Measurements from ENCODE around the gene CRISPLD2. TPM values are rescaled to one million over a fixed set of nuclear protein-coding genes. Genes with fewer than 3 reads are reported as not detected.

The CRISPLD2 gene
- polyA plus RNA-seq, 1 donor from 2014 or later, result 0.06 TPM

- H3K4me2 ChIP-seq (ENCODE audit: low read length), result no peak overlapping the region
- H4K20me1 ChIP-seq (ENCODE audit: insufficient read depth), result no peaks in the 10 kb centered on the region
- no peaks in the 10 kb centered on the region for H3K9me2 ChIP-seq (ENCODE audit: insufficient read depth, low read length)
- no peak overlapping the region for H2AFZ ChIP-seq (ENCODE audit: low read depth, low read length)
- H3K36me3 ChIP-seq (ENCODE audit: insufficient read depth, low read length), result no peaks in the 10 kb centered on the region
- H3F3A ChIP-seq (ENCODE audit: insufficient read depth, low read length, poor library complexity, severe bottlenecking), result no peaks in the 10 kb centered on the region
- H3K9me3 ChIP-seq (ENCODE audit: low read length), result no peaks in the 10 kb centered on the region
- TF ChIP-seq RAD21 (conservative IDR thresholded peaks at IDR 0.05) (no peak), CTCF (IDR thresholded peaks at IDR 0.05; ENCODE audit: poor library complexity, severe bottlenecking) (no peak), EZH2 (IDR thresholded peaks at IDR 0.05; ENCODE audit: borderline replicate concordance, insufficient read depth, low read length, poor library complexity, severe bottlenecking) (no peak), SMC3 (conservative IDR thresholded peaks at IDR 0.05; ENCODE audit: poor library complexity) (no peak), REST (IDR thresholded peaks at IDR 0.05; ENCODE audit: borderline replicate concordance) (no peak), POLR2AphosphoS5 (IDR thresholded peaks at IDR 0.05) (no peak), TAF1 (IDR thresholded peaks at IDR 0.05; ENCODE audit: low read depth) (no peak), MXI1 (conservative IDR thresholded peaks at IDR 0.05; ENCODE audit: poor library complexity, severe bottlenecking) (no peak), EP300 (conservative IDR thresholded peaks at IDR 0.05; ENCODE audit: poor library complexity, severe bottlenecking) (no peak)
- no peak overlapping the region for H3K4me3 ChIP-seq (ENCODE audit: low read length)
- H3K27me3 ChIP-seq (ENCODE audit: insufficient read depth, low read depth, low read length), result no peaks in the 10 kb centered on the region
- H3K27ac ChIP-seq (ENCODE audit: low read length), result no peak overlapping the region
- no peaks in the 10 kb centered on the region for H3K79me2 ChIP-seq (replicated peaks; ENCODE audit: insufficient read depth, low read length)
- H3K9ac ChIP-seq (ENCODE audit: low read length), result no peak overlapping the region
Observed at GRCh38 chr16:84942786-84943185, 123.0 kb downstream of the CRISPLD2 start.

- Histone ChIP-seq H2AFZ (ENCODE audit: low read depth, low read length) (no peak overlapping the region), H3K4me3 (ENCODE audit: low read length) (no peak overlapping the region), H3K9me3 (ENCODE audit: low read length) (no peaks in the 10 kb centered on the region), H3K4me2 (ENCODE audit: low read length) (no peak overlapping the region), H3K36me3 (ENCODE audit: insufficient read depth, low read length) (no peaks in the 10 kb centered on the region), H3K27ac (ENCODE audit: low read length) (no peak overlapping the region), H3K79me2 (replicated peaks; ENCODE audit: insufficient read depth, low read length) (no peaks in the 10 kb centered on the region), H3K9me2 (ENCODE audit: insufficient read depth, low read length) (no peaks in the 10 kb centered on the region), H3K9ac (ENCODE audit: low read length) (no peak overlapping the region), H4K20me1 (ENCODE audit: insufficient read depth) (no peaks in the 10 kb centered on the region), H3K27me3 (ENCODE audit: insufficient read depth, low read depth, low read length) (no peaks in the 10 kb centered on the region), H3F3A (ENCODE audit: insufficient read depth, low read length, poor library complexity, severe bottlenecking) (no peaks in the 10 kb centered on the region)
- no peak for TF ChIP-seq REST (IDR thresholded peaks at IDR 0.05; ENCODE audit: borderline replicate concordance)
- no peak for TF ChIP-seq EP300 (conservative IDR thresholded peaks at IDR 0.05; ENCODE audit: poor library complexity, severe bottlenecking)
- TF ChIP-seq TAF1 (IDR thresholded peaks at IDR 0.05; ENCODE audit: low read depth), result no peak
- TF ChIP-seq RAD21 (conservative IDR thresholded peaks at IDR 0.05), result no peak
- TF ChIP-seq CTCF (IDR thresholded peaks at IDR 0.05; ENCODE audit: poor library complexity, severe bottlenecking), result no peak
- no peak for TF ChIP-seq EZH2 (IDR thresholded peaks at IDR 0.05; ENCODE audit: borderline replicate concordance, insufficient read depth, low read length, poor library complexity, severe bottlenecking)
- no peak for TF ChIP-seq SMC3 (conservative IDR thresholded peaks at IDR 0.05; ENCODE audit: poor library complexity)
- no peak for TF ChIP-seq MXI1 (conservative IDR thresholded peaks at IDR 0.05; ENCODE audit: poor library complexity, severe bottlenecking)
- TF ChIP-seq POLR2AphosphoS5 (IDR thresholded peaks at IDR 0.05), result no peak
Observed at GRCh38 chr16:84943620-84944019, 123.8 kb downstream of the CRISPLD2 start.
